NCI-H1930 (cell line): ENCODE results near the gene ATRNL1.

Experiments used
- DNase-seq, 2 experiments: peaks; one replicate each; lab custom pipeline; 2025; lab: John Stamatoyannopoulos, UW

ATRNL1 gene

GRCh38 chr10:115988380-115988779 is 895.2 kb downstream of the ATRNL1 start:
- DNase-seq: no peak

DNA sequence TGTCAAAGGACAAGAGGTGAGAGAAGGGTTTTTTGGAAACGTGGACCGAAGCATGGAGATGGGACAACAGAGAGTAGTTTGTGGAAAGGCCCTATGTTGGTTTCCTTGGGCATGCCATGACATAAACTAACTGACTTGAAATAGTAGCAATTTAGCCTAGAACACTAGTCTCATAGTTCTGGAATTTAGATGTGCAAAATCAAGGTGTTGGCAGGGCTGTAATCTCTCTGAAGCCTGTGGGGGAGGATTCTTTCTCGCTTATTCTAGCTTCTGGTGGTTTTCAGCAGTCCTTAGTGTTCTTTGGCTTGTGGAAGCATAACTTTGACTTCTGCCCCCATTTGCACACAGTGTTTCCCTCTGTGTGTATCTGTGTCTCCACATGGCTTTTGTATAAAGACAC is 896.5 kb downstream of the ATRNL1 start:
- no peak for DNase-seq

- DNase-seq: no peak
Measured at GRCh38 chr10:115992236-115992986, 899.2 kb downstream of the ATRNL1 start.

DNA sequence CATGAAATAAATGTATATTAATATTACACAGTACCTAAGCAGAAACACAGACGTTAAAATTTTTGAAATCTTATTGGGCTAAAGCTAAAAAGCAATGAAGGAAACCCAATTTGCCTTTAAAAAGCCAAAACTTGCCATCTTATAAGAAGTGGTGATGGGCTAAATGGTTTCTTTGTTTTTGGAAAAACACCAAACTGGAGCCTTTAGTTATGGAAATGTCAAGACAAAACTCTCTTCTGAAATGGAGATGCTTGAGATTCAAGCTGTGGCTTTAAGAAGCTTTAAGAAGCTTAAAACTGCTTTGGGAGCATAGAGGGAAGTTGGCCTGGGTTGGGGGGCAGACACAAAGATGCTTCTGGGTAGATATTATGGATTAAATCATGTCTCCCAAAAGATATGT is 902.9 kb downstream of the ATRNL1 start:
- DNase-seq: no peak

- DNase-seq: no peak
Measured at GRCh38 chr10:115998301-115998700, 905.1 kb downstream of the ATRNL1 start.
